ENCODE measurements around the gene IGF2R.

- TF ChIP-seq CTCF (IDR thresholded peaks at IDR 0.05) (no peak), POLR2AphosphoS5 (IDR thresholded peaks at IDR 0.05) (no peak)
These were observed 153.9 kb downstream of the IGF2R start for GRCh38 chr6:160122744-160123143.

Measured in breast epithelium (tissue), 3 donors.